Effector memory CD8-positive, alpha-beta T cell (primary cell): ENCODE data around the gene CAMK4.
"Not testable (repeated sequence)": the region's sequence is repeated elsewhere in the genome, so short reads cannot be mapped to it uniquely, and the experiment has no call there.

ENCODE experiments used
- ATAC-seq: fragments of 150-1000 bp; cut with Tn5 transposase; replicated peaks from 2 replicates; pipeline ENCODE4 v1.10.0; 2021; ENCODE audit warnings: mild to moderate bottlenecking, moderate library complexity
- DNase-seq, 3 experiments: peaks; one replicate each; pipeline ENCODE4 v3.0.0; 2021
- H3K27ac Mint-ChIP-seq, 2 donors: one replicate each; pipeline ENCODE4 v1.8.0; 2022; ENCODE audit warnings: mild to moderate bottlenecking in 2 of 2, mixed read lengths in 2 of 2, moderate library complexity in 2 of 2
- H3K27me3 Mint-ChIP-seq, 2 donors: one replicate each; pipeline ENCODE4 v1.8.0; 2022; ENCODE audit warnings: mixed read lengths in 2 of 2
- H3K36me3 Mint-ChIP-seq: one replicate; pipeline ENCODE4 v1.8.0; 2022; ENCODE audit warnings: mild to moderate bottlenecking, moderate library complexity, mixed read lengths; ENCODE audit not compliant: insufficient read depth
- H3K4me1 Mint-ChIP-seq, 2 donors: one replicate each; pipeline ENCODE4 v1.8.0; 2022; ENCODE audit warnings: low read depth in 2 of 2, mixed read lengths in 2 of 2
- H3K4me3 Mint-ChIP-seq, 2 donors: one replicate each; pipeline ENCODE4 v1.8.0; 2022; ENCODE audit warnings: mild to moderate bottlenecking in 2 of 2, mixed read lengths in 2 of 2, moderate library complexity in 2 of 2
- H3K9me3 Mint-ChIP-seq, 2 donors: one replicate each; pipeline ENCODE4 v1.8.0; 2022; ENCODE audit warnings: mixed read lengths in 2 of 2

Gene CAMK4

DNA sequence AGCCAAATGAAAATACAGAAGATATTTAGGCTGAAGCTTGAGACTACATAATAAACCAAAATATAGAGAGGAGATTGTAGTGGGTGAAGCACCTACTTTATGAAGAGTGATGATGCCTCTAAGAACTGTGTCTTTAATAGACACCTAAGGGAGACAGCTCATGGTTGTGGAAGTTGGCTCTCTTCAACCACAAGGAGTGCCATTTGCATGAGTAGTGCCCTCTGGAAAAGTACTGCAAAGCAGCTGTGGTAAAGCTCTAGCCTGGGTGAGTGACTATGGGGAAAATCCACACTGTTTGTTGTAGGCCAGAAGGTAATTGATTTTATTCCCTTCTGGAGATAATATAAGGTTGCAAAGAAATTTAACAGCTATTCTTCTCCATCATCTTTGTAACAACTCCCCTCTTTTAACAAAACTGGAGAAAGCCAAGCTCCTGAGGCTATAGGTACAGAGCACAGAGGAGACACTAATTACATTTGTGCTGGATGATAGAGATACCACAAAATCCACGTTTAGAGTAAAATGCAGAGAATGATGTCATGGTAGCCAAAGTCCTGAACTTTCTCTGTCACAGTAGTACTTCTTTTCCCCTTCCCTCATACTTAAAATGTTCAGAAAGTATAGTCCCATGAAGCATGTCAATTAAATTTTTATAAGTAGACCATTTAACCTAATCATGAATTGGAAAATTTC lies 165.4 kb downstream of the CAMK4 start:
- ATAC-seq (no peak), DNase-seq (no peak)
- Mint-ChIP-seq H3K27ac (no peak overlapping the region), H3K4me1 (peaks cover 6 to 7% of the 10 kb centered on the region in 2 donors), H3K4me3 (no peak overlapping the region), H3K27me3 (no peaks in the 10 kb centered on the region), H3K36me3 (peaks cover 15% of the 10 kb centered on the region), H3K9me3 (no peaks in the 10 kb centered on the region)

DNA sequence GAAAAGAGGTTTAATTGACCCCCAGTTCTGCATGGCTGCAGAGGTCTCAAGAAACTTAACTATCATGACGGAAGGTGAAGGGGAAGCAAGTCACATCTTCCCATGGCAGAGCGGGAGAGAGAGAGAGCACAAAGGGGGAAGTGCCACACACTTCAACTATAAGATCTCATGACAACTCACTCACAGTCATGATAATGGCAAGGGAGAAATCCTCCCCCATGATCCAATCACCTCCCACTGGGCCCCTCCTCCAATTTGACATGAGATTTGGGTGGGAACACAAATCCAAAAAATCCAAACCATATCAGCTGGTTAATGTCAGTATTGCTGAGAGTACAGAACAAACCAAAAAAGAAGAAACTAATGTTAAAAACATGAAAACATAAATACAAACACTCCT lies 168.0 kb downstream of the CAMK4 start:
- Mint-ChIP-seq H3K4me3 (no peak overlapping the region), H3K27ac (no peak overlapping the region), H3K9me3 (no peaks in the 10 kb centered on the region), H3K27me3 (no peaks in the 10 kb centered on the region), H3K4me1 (peaks cover 6% of the 10 kb centered on the region in 2 donors), H3K36me3 (peaks cover 14% of the 10 kb centered on the region)
- DNase-seq (no peak), ATAC-seq (no peak)

DNA sequence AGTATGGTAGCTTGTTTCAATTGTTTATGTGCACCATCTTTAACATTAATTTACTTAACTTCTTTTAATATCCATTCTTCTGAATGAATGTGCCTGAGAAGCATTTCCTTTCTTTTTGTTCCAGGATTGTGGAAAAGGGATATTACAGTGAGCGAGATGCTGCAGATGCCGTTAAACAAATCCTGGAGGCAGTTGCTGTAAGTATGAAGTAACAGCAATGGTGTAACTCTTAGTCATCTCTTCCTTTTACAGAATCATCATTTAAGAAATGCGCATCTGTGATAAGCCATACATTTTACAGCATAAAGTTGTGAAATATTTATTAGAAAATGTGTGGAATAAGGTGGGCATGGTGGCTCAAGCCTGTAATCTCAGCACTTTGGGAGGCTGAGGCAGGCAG lies 170.4 kb downstream of the CAMK4 start:
- DNase-seq: no peak
- no peak overlapping the region for H3K4me3 Mint-ChIP-seq
- H3K36me3 Mint-ChIP-seq: peaks cover 17% of the 10 kb centered on the region
- H3K9me3 Mint-ChIP-seq: no peaks in the 10 kb centered on the region
- peaks cover 5 to 12% of the 10 kb centered on the region in 2 donors for H3K4me1 Mint-ChIP-seq
- no peak for ATAC-seq
- no peak overlapping the region for H3K27ac Mint-ChIP-seq
- no peaks in the 10 kb centered on the region for H3K27me3 Mint-ChIP-seq

DNA sequence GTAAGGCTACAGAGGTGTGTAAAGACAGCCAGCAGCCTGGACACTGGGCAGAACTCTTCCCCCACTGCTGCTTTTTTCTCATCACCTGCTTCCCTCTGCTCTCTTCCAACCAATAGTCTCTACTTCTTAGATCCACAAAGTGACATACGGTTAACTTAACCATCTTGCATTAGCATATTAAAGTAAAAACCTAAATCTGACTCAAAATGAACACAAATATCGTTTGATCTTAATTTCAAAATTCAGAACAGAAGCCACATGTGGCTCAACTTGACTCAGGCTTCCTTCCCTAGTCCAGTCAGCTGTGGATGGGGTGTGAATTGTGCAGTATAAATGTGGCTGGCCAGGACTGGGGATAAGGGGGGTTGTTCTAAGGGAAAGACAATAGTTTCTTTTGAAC lies 173.8 kb downstream of the CAMK4 start:
- no peak for ATAC-seq
- no peak for DNase-seq
- H3K36me3 Mint-ChIP-seq: peaks cover 8% of the 10 kb centered on the region
- H3K27ac Mint-ChIP-seq: no peak overlapping the region
- H3K4me1 Mint-ChIP-seq: peaks cover 0 to 12% of the 10 kb centered on the region in 2 donors
- no peaks in the 10 kb centered on the region for H3K9me3 Mint-ChIP-seq
- H3K27me3 Mint-ChIP-seq: no peaks in the 10 kb centered on the region
- no peak overlapping the region for H3K4me3 Mint-ChIP-seq

DNA sequence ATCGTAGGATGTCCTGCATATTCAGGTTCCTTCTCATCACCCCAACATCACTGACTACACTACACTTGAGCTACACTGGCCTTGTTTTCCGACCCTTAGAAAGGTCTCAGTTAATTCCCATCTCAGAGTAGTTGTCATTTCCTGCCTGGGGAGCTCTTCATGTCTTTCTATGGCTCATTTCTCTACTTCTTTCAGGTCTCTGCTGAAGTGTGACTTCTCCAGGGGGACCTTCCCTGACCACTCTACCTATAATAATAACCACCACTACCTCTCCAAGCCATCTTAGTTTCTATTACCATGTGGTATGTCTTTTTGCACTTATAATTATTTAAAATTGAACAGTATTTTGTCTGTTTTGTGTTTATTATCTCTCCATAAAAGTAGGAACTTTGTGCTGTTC lies 174.9 kb downstream of the CAMK4 start:
- H3K27me3 Mint-ChIP-seq: no peaks in the 10 kb centered on the region
- no peak for DNase-seq
- ATAC-seq: no peak
- no peaks in the 10 kb centered on the region for H3K9me3 Mint-ChIP-seq
- H3K4me1 Mint-ChIP-seq: peaks cover 0 to 8% of the 10 kb centered on the region in 2 donors
- peaks cover 8% of the 10 kb centered on the region for H3K36me3 Mint-ChIP-seq
- peak overlapping the region; percentile 5 to 41 for H3K27ac Mint-ChIP-seq
- no peak overlapping the region for H3K4me3 Mint-ChIP-seq

DNA sequence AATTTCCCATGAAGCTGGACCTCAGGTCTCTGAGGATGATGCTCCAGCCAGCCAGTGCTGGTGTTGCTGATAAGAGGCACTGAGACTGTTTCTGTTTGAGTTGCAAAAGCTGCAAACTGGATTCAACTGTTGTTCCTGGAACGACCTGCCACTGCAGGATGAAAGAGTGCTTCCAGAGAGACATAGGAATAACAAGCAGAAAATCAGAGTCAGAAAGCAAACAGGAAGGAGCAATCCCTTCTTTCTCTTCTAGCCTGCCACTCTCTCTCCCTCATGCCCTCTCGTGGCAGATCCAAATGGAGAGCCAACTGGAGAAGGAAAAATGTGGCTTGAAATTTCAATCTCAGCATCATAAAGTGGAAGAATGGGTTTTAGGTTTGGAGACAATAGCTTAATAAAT lies 177.7 kb downstream of the CAMK4 start:
- H3K36me3 Mint-ChIP-seq: peaks cover 4% of the 10 kb centered on the region
- H3K27me3 Mint-ChIP-seq: no peaks in the 10 kb centered on the region
- no peaks in the 10 kb centered on the region for H3K9me3 Mint-ChIP-seq
- H3K27ac Mint-ChIP-seq: no peak overlapping the region
- peaks cover 0 to 8% of the 10 kb centered on the region in 2 donors for H3K4me1 Mint-ChIP-seq
- ATAC-seq: no peak
- H3K4me3 Mint-ChIP-seq: no peak overlapping the region
- no peak for DNase-seq

DNA sequence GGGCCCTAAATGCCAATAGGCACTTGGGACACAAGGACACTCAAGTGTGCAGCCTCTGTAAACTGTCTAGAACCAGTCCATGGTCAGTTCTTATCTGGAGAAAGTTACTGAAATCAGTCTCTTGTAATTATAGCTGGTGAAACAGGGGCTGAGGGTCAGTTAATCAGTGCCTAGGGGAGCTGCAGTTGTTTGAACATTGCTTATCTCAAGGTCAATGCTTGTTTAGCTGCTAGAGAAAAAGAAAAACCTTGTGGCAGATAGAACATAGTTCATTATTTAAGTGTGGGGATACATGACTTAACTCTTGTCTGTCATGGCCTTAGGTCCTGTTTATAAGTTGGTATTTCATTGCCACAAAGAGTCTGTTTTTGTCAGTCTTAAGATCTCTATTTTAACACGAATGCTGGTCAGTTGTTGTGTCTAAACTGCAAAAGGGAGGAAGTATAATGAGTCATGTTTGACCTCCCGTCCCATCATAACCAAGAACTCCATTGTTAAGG lies 180.1 kb downstream of the CAMK4 start:
- Mint-ChIP-seq H3K27ac (no peak overlapping the region), H3K27me3 (no peaks in the 10 kb centered on the region), H3K4me3 (no peak overlapping the region), H3K9me3 (peaks cover 0 to 2% of the 10 kb centered on the region in 2 donors), H3K36me3 (no peaks in the 10 kb centered on the region), H3K4me1 (peaks cover 0 to 3% of the 10 kb centered on the region in 2 donors)
- DNase-seq (no peak), ATAC-seq (no peak)

DNA sequence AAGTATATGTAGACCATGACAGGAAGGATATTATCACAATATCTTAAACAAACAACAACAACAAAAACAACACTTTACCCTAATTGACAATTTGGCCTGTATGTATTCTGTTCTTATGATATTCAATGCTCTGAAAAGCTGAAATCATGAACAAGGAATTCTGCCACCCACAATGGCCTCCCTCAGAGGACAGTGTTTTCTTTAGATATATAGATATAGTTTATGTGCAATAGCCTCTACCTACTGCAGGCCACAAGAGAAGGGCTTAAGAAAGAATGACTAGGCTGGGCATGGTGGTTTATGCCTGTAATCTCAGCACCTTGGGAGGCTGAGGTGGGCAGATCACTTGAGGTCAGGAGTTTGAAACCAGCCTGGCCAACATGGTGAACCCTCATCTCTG lies 183.4 kb downstream of the CAMK4 start:
- no peak for ATAC-seq
- no peak for DNase-seq
- Mint-ChIP-seq H3K4me3 (no peak overlapping the region), H3K36me3 (peaks cover 5% of the 10 kb centered on the region), H3K27ac (no peak overlapping the region), H3K4me1 (peaks cover 0 to 3% of the 10 kb centered on the region in 2 donors), H3K9me3 (peaks cover 0 to 2% of the 10 kb centered on the region in 2 donors), H3K27me3 (no peaks in the 10 kb centered on the region)

DNA sequence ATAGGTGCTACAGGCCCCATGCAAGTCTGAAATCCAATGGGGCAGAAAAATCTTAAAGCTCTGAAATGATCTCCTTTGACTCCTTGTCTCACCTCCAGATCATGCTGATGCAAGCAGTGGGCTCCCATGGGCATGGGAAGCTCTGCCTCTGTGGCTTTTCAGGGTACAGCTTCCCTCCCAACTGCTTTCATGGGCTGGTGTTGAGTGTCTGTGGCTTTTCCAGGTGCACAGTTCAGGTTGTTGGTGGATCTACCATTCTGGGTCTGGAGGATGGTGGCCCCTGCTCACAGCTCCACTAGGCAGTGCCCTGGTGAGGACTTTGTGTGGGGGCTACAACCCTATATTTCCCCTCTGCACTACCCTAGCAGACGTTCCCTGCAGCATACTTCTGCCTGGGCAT lies 184.6 kb downstream of the CAMK4 start:
- no peak for ATAC-seq
- Mint-ChIP-seq H3K27me3 (no peaks in the 10 kb centered on the region), H3K36me3 (peaks cover 5% of the 10 kb centered on the region), H3K27ac (peak overlapping the region in 1 of 2 donors; percentile 60), H3K9me3 (peaks cover 0 to 2% of the 10 kb centered on the region in 2 donors), H3K4me3 (no peak overlapping the region), H3K4me1 (peaks cover 0 to 3% of the 10 kb centered on the region in 2 donors)
- no peak for DNase-seq

DNA sequence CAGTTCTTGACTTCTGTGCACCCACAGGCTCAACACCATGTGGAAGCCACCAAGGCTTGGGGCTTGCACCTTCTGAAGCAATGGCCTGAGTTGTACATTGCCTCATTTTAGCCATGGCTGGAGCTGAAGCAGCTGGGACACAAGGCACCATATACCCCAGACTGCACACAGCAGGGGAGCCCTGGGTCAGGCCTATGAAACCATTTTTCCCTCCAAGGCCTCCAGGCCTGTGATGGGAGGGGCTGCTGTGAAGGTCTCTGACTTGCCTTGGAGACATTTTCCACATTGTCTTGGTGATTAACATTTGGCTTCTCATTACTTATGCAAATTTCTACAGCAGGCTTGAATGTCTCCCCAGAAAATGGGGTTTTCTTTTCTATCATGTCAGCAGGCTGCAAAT lies 185.1 kb downstream of the CAMK4 start:
- H3K9me3 Mint-ChIP-seq, H3K27ac Mint-ChIP-seq, DNase-seq, ATAC-seq, H3K27me3 Mint-ChIP-seq, H3K4me1 Mint-ChIP-seq, H3K4me3 Mint-ChIP-seq, H3K36me3 Mint-ChIP-seq: not testable (repeated sequence)

DNA sequence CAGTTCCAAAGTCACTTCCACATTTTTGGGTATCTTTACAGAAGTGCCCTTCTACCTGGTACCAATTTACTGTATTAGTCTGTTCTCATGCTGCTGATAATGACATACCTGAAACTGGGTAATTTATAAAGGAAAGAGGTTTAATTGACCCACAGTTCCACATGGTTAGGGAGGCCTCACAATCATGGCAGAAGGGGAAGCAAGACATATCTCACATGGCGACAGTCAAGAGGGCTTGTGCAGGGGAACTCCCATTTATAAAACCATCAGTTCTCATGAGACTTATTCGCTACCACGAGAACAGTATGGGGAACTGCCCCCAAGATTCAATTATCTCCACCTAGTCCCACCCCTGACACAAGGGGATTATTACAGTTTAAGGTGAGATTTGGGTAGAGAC lies 185.9 kb downstream of the CAMK4 start:
- not testable (repeated sequence) for H3K9me3 Mint-ChIP-seq, H3K27ac Mint-ChIP-seq, H3K27me3 Mint-ChIP-seq, H3K4me1 Mint-ChIP-seq, H3K4me3 Mint-ChIP-seq, H3K36me3 Mint-ChIP-seq, DNase-seq, ATAC-seq

DNA sequence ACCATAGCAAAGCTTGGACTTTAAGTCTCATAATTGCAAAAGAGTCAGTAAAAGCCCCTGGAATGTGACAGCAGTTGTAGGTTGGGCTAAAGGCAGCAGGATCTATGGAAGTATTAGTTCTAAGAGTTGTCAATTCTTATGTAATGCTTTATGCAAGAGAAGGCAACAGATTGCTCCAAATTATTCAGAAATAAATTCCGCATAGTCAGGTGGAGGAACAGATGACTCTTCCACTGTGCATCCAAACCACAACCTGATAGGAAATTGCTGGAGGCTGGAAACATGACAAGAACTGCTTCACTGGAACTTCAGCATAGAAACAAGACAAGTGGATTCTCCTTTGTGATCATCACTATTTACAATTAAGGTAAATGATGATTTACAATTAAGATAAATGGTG lies 187.1 kb downstream of the CAMK4 start:
- no peaks in the 10 kb centered on the region for H3K27me3 Mint-ChIP-seq
- no peak for ATAC-seq
- H3K27ac Mint-ChIP-seq: no peak overlapping the region
- H3K4me1 Mint-ChIP-seq: peaks cover 3 to 4% of the 10 kb centered on the region in 2 donors
- peaks cover 0 to 2% of the 10 kb centered on the region in 2 donors for H3K9me3 Mint-ChIP-seq
- no peak for DNase-seq
- peaks cover 5% of the 10 kb centered on the region for H3K36me3 Mint-ChIP-seq
- H3K4me3 Mint-ChIP-seq: no peak overlapping the region

DNA sequence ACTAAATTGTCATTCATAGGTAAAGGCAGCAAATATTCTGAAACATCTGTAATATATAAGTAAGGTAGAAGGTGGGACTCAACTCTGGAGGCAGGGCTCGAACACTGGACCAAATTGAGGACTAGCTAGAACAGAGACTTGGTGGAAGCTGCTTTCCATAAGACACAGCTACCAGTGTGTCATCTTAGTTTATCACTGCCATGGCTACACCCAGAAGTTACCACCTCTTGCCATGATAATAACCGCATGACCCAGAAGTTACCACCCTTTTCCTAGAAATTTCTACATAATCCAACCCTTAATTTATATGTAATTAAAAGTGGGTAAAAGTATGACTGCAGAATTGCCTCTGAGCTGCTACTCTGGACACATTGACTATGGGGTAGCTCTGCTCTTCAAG lies 188.4 kb downstream of the CAMK4 start:
- H3K36me3 Mint-ChIP-seq: peaks cover 5% of the 10 kb centered on the region
- H3K4me1 Mint-ChIP-seq: peaks cover 3 to 4% of the 10 kb centered on the region in 2 donors
- peak overlapping the region in 1 of 2 donors; percentile 6 for H3K27ac Mint-ChIP-seq
- DNase-seq (no peak), ATAC-seq (no peak)
- no peak overlapping the region for H3K4me3 Mint-ChIP-seq
- H3K27me3 Mint-ChIP-seq: no peaks in the 10 kb centered on the region
- H3K9me3 Mint-ChIP-seq: peaks cover 0 to 2% of the 10 kb centered on the region in 2 donors

DNA sequence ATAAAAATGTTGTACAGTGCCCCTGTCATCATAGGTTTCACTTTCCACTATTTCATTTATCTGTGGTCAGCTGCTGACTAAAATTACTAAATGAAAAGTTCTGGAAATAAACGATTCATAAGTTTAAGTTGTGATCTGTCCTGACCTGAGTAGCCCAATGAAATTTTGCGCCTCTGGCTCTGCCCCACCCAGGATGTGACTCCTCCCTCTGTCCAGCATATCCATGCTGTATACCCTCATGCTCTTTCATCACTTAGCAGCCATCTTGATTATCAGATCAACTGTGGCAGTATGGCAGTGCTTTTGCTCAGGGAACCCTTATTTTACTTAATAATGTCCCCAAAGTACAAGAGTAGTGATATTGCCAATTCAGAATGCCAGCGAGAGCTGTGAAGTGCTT lies 190.9 kb downstream of the CAMK4 start:
- DNase-seq (no peak), ATAC-seq (no peak)
- Mint-ChIP-seq H3K27ac (no peak overlapping the region), H3K4me1 (peaks cover 0 to 4% of the 10 kb centered on the region in 2 donors), H3K4me3 (no peak overlapping the region), H3K36me3 (peaks cover 5% of the 10 kb centered on the region), H3K9me3 (no peaks in the 10 kb centered on the region), H3K27me3 (no peaks in the 10 kb centered on the region)
